Hepatic stellate cell (primary cell): ENCODE data around the gene SCNN1B.

Experiments used
- DNase-seq: peaks from one replicate; pipeline ENCODE4 v3.0.0; 2011; ENCODE audit warnings: low spot score

The SCNN1B gene

DNA sequence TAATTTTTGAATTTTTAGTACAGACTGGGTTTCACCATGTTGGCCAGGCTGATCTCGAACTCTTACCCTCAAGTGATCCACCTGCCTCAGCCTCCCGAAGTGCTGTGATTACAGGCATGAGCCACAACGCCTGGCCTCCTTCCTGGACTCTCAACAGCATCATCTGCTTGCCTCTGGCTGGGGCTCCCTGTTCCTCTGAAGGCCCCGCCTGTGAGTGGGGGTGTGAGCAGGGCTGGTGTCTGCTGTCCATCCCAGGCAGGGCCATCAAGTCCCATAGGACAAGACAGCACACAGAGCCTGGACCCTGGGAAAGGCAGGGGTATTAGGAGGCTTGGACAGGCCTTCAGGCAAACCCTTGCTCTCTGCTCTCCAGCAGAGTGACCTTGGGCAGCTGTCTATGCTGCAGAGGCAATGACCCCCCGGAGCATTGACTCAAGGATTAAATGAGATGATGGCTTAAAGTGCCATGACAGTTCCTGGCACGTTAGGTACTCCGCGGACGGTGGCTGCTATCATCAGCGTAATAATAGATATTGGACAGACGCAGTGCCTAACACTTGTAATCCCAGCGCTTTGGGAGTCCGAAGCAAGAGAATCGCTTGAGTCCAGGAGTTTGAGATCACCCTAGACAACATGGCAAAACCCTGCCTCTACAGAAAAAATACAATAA lies 19.2 kb downstream of the SCNN1B start:
- no peak for DNase-seq

DNA sequence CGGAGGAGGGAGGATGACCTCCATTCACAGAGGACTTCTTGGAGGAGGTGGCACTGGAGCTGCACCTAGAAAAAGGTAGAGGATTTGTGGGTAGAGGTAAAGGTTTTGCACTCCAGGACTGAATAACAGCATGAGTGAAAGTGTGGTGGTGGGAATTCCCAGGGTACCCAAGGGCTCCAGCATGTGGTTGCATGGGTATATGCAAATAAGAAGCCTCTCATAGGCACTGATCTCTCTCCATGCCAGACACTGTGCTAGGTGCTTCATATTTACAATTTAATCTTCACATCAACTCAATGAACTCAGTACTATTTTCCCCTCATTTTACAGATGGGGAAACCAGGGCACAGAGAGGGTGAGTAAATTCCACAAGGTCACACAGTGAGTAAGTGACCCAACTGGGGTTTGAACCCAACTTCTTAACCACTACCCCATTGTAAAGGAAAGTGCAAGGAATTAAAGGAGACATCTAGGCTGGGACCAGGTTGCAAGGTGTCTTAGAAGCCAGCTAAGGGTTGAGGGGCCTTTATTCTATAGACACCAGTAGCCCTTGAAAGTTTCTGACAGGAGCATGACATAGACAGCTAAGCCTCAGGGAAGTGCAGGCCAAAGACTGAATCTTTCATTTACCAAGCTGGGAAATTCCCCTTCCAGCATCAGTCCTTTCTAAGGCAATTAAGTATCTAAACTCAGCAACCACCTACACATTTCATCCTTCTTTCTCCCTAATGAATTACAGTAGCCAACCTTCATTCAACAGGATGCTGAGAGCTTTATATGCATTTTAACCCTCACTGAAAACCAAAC lies 21.3 kb downstream of the SCNN1B start:
- DNase-seq = no peak

DNA sequence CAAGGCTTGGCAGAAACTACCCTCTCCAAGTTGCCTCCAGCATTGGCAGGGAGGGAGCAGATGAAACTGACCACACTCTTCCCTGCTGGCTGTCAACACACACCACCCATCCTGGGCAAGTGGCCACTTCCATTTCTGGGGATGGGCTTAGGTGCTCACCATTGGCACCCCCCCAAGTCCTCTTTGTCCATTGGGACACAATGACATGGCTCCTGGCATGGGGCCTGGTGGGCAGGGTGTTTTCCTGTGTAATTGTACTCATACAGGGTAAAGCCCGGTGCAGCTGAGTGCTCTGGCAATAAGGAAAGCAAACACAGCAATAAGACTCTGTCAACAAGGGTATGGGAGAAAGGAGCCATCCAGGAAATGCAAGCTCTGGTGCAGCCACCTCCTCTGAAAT lies 22.6 kb downstream of the SCNN1B start:
- DNase-seq = no peak

DNA sequence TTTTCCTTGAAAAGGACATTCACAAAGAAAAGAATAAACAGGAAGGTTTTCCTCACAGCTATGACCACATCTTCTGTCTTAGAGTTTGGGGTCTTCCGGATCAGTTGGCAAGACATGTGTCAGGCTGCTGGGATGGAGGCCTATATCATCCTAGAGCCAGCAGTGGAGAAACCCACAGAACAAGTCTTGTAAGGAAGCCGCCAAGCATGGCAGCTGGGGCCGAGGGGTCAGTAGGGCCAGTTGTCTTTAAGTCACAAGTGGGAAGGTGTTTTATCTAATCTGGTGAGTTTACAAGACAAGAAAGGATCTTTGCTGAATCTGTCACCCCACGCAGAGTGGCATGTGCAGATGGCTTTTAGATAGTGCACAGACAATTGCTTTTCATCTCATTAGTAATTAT lies 25.7 kb downstream of the SCNN1B start:
- no peak for DNase-seq

DNA sequence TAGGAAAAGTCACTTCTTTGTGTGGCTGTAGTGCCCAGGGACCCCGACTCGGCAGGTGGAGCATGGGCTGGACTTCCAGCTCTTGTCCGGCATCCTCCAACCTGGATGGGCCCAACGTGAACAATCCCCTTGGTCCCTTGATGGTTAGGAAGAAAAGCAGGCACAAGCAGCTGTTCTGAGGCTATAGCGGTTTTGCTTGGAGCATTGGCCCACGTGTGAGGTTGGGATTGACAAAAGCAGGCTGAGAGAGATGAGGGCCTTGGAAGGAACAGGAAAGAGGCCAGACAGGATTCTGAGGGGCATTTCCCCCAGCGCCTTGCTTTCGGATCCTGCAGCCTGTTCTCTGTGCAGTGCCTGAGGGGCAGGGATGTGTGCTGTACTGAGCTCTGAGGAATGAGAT lies 28.1 kb downstream of the SCNN1B start:
- DNase-seq = no peak

DNA sequence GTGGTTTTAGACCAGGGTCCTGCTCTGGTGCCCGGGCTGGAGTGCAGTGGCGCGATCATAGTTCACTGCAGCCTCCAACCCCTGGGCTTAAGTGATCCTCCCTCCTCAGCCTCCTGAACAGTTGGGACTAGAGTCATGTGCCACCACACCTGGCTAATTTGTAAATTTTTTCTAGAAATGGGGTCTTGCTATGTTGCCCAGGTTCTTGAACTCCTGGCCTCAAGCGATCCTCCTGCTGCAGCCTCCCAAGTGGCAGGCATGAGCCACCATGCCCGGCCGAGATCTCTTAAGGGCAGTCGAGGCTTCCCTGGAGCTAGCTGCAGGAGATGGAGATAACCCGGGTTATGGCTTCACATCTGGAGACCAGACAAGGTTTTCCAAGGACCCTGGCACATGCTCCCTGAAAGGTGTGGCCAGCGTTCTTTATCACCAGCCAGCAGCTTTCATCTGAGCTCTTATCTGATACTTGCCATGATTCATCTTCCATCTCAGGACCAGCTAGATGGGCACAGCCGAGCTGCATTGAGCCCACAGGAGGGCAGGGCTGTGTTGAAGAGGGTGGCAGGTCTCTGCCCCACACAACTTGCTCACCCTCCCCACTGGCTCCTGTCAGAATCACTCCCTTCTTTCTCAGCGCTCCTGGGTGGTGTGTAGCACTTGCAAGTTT lies 28.6 kb downstream of the SCNN1B start:
- no peak for DNase-seq

DNA sequence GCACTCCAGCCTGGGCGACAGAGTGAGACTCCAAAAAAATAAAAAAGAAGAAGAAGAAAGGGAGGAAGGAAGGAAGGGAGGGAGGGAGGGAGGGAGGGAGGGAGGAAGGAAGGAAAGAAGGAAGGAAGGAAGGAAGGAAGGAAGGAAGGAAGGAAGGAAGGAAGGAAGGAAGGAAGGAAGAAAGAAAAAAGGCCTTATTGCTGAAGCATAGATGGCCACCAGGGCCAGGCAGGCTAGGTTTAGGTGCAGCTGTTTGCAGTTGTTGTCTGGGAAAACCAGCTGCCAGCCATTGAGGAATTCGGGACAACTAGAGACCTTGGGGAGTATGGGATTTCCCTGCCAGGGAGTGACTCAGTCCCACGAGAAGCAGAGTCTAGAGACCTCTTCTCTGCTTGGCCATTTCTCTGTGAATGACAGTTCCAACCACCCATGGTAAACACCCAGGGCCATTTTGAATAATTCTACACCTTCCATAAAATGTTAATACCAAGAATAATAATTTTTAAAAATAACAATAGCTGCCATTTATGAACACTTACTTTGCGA lies 31.0 kb downstream of the SCNN1B start:
- DNase-seq = no peak

DNA sequence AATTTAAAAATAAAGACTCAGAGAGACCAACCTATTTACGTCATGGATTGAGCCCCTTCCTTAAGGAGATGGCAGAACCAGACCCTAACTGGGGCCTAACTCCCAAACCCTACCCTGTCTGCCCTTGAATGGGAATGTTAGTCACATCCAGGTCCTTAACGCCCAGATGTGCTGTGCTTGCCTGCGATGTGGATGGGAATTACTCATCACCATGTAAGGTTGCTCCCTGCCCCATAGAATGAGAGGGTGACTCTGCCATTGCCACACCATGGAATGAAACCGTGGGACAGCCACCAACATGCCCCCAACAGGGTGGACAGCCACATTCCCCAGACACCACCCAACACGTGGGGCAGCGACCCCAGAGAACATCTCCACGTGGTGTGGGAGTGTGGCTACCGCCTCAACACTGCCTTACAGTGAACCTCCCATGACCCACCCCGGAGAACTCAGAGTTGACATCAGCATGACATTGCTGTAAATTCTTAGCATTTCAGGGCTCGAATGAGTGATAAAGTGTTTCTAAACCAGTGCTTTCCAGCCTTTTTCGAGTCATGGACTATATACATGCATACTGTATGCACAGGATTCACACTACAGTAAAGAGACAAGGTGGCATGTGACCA lies 31.8 kb downstream of the SCNN1B start:
- no peak for DNase-seq

DNA sequence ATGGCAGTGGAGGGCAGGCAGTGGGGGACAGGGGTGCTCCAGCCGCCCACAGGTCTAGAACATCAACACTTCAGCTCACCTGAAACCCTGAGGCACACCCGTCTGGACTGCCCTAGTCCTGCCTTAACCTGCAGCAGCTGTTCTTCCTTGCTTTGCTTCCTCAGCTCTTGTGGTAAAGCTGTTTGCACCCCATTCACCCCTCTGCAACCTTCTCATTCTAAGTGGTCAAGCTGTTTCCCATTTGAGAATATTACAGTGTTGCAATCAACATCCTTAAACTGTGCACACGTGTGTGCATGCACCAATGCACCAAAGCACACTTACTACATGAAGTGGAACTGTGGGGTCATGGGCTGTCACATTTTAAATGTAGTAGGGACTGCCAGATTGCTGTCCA lies 32.4 kb downstream of the SCNN1B start:
- no peak for DNase-seq

DNA sequence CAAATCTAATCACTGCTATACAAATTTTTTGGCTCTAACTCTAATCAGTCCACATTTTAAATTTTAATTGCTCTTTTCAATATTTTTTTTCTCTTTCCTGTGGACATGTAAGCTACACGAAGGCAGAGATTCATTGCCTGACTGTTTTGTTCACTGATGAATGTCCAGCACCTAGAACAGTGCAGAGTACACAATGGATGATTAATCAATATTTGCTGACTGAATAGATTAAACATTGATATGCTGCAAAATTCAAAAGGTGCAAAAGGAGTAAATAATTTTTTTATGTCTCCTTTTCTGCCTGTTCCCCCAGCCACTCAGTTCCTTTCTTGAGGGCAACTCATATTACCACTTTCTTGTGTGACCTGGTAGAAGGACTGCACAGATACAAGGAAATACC lies 32.8 kb downstream of the SCNN1B start:
- no peak for DNase-seq

DNA sequence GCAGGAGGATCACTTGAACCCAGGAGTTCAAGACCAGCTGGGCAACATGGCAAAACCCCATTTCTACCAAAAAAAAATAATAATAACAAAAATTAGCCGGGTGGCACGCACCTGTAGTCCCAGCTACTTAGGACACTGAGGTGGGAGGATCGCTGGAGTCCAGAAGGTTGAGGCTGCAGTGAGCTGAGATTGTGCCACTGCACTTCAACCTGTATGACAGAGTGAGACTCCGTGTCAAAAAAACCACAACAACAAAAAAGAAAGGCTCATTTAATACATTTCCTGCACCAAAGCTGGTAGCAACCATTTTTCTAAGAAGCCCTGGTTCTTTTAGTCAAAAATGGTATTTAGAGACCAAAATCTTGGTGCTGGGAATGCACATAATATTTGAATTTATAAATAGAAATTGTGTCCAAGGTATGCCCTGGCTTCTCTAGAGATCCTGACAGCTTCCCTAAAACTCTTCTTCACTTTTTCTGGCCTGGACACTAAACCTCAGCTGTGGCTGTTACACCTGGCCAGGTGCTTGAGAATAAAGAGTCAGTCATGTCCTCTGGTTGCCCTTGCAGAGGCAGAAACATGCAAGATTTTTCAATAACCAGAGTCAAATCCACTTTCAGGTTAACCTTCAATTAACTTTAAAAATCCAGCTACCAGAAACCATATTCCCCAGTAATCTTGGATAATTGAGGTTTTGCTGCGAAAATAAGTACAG lies 35.9 kb downstream of the SCNN1B start:
- DNase-seq = no peak

DNA sequence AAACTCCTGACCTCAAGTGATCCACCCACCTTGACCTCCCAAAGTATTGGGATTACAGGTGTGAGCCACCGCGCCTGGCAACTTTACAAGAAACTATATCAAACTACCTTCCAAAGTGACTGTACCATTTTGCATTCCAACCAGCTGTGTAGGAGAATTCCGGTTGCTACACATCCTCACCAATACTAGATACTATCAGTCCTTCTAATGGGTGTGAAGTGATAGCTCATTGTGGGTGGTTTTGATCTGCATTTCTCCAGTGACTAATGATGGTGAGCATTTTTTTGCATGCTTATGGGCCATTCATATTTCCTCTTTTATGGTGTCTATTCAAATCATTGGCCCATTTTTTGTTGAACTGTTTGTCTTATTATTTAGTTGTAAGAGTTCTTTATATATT lies 37.7 kb downstream of the SCNN1B start:
- no peak for DNase-seq

DNA sequence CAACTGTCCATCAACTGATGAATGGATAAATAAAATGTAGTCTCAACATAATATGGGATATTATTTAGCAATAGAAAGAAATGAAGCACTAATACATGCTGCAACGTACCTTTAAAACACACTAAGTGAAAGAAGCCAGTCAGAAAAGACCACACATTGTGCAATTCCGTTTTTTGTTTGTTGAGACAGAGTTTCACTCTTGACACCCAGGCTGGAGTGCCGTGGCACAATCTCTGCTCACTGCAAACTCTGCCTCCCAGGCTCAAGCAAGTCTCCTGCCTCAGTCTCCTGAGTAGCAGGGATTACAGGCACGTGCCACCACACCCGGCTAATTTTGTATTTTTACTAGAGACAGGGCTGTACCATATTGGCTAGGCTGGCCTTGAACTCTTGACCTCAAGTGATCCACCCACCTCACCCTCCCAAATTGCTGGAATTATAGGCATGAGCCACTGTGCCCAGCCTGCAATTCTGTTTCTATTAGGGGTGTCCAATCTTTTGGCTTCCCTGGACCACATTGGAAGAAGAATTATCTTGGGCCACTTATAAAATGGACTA lies 40.1 kb downstream of the SCNN1B start:
- no peak for DNase-seq

DNA sequence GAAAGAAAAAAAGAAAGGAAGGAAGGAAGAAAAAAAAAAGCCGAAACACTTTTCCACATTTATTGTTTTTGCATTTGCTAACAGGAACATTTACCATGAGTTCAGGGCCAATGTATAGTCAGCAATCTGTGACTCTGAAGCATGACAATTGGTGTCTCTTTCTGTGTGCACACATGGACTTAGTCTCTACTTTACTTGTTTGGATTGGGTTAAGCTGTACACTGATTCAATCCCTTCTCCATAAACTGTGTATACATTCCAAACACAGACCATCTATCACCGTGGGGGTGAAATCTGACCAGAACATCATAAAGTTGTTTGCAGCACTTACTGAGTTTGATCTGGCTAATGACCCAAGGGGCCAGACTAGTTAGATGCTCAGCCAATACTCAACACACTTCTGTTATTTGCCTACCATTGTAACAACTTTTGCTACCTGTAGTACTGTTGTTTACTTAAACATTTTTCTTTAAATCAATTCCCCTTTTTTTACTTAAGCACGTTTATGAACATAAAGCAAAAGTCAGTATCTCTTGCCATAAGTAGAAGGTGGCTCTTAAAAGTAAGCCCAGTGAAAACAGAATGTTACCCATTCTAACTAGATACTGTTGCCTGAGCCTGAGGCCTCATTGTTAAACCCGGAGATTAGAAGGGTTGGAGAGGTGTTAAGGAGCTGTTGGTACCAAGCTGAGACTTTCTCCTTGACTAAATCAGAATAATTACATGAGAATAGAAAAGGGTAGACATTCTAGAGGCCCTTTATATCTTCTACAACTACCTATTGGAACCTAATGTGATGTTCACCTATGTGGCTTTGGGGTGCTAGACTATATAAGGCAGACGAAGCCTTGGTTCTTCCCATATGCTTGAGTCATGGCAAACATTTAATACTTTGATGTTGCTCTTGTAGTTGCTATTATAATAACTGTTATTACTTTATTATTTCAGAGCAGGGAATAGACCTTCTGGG lies 41.8 kb downstream of the SCNN1B start:
- no peak for DNase-seq

DNA sequence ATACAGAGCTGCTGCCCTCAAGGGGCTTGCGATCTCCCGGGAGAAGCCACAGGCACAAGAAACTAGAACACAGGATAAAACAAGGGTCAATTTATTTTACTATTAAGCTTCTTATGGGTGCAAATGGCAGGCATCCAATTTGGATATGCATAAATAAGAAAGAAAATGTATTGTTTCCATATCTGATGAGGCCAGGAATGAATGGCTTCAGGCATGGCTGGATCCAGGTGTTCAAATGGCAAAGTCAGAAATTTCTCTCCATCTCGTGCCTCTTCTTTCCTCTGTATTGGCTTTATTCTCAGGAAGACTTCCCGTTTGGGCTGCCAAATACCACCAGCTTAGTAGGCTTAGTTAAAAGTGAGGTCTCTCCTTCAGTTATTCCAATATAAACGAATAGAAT lies 43.1 kb downstream of the SCNN1B start:
- DNase-seq = no peak

DNA sequence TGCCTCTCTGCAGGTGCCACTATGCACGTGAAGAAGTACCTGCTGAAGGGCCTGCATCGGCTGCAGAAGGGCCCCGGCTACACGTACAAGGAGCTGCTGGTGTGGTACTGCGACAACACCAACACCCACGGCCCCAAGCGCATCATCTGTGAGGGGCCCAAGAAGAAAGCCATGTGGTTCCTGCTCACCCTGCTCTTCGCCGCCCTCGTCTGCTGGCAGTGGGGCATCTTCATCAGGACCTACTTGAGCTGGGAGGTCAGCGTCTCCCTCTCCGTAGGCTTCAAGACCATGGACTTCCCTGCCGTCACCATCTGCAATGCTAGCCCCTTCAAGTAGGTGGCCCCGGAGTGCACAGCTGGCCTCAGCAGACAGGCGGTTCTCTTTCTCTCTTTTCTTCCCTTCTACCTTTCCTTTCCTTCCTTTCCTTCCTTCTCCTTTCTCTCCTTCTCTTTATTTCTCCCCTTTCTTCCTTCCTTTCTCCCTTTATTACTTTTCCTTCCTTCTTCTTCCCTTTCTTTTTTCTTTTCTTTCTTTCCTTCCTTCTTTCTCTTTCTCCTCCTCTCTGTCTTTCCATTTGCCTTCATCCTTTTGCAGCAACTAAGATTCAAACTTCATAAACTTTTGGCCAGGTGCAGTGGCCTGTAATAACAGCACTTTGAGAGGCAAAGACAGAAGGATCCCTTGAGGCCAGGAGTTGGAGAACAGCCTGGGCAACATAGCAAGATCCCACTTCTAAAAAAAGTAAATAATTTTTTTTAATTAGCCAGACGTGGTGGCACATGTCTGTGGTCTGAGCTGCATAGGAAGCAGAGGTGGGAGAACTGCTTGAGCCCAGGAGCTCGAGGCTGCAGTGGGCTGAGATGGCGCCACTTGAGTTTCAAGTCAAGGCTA lies 46.7 kb downstream of the SCNN1B start:
- DNase-seq = no peak

DNA sequence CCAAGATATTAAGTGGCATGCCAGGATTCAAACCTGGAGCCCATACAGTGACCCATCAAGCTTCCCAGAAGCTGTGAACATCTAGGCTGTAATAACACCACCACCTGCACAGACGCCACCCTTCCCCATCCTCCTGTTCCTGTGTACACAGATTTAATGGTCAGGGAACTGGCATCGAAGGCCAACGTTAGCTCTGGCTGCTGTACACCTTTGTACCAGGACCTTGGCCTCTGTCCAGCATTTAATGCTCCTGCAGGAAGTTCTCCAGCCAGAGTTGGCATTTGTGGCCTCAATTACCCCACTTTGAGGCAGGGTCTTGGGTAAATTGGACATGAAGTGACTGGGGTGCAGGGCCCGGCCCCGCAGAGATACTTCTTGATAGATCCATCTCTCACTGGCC lies 49.3 kb downstream of the SCNN1B start:
- no peak for DNase-seq

DNA sequence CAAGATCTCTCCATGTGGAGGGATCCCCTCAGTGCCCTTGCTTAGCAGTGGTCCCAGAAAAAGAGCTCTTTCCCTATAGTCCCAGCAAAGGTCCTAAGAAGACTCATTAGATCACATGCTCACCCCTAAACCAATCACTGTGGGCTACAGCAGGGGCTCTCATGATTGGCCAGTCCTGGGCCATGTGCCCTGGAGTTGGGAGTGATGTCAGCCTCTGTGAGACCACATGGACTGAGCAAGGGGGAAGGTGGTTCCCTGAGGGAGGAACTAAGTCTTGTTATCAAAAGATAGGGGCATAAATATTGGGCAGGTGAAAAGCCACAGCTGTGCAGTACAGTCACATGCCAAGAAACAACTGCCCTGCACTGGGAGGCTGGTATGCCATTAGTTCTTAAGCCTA lies 51.3 kb downstream of the SCNN1B start:
- DNase-seq = no peak

DNA sequence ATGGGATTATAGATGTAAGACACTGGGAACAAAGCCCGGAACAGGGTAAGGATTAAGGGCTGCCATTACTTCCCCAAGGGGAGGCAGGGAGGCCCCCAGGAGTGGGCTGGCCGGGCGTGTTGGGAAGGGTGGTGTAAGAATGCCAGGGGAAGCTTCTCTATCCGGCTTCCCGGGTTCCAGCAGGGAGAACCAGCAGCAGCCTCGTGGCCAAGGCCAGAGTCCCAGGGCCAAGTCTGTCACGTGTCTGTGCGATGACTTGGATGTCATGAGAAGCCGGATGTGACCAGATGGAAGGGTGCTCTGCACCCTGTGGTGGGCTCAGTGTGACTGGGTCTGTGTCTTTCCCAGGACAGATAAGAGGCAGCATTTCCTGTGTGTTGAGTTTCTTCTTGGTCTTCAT lies 52.1 kb downstream of the SCNN1B start:
- no peak for DNase-seq
